ENCODE results near the gene ERVMER34-1.

ERVMER34-1 gene

GRCh38 chr4:52701207-52701606 lies 50.0 kb downstream of the ERVMER34-1 start:
- Histone ChIP-seq H3K79me2 (ENCODE audit: insufficient read depth, low read length) (no peaks in the 10 kb centered on the region), H3K9me3 (ENCODE audit: insufficient read depth, low read depth, low read length) (no peaks in the 10 kb centered on the region), H3K9ac (ENCODE audit: low read depth, low read length, poor library complexity, severe bottlenecking) (no peak overlapping the region), H3K9me2 (replicated peaks; ENCODE audit: low read depth, low read length) (no peaks in the 10 kb centered on the region), H3K4me2 (ENCODE audit: low read depth, low read length, poor library complexity, severe bottlenecking) (no peak overlapping the region), H4K20me1 (ENCODE audit: insufficient read depth, low read length, poor library complexity, severe bottlenecking) (no peaks in the 10 kb centered on the region), H3K4me3 (ENCODE audit: low read length, poor library complexity, severe bottlenecking) (no peak overlapping the region), H3K4me1 (ENCODE audit: insufficient read depth, low read length, poor library complexity, severe bottlenecking) (no peaks in the 10 kb centered on the region), H3F3A (ENCODE audit: low read depth) (no peaks in the 10 kb centered on the region), H2AFZ (ENCODE audit: low read length) (no peak overlapping the region), H3K27me3 (ENCODE audit: insufficient read depth, low read length, poor library complexity, severe bottlenecking) (peaks cover 8% of the 10 kb centered on the region), H3K36me3 (ENCODE audit: insufficient read depth, low read length) (no peaks in the 10 kb centered on the region)
- TF ChIP-seq EZH2phosphoT487 (IDR thresholded peaks at IDR 0.05; ENCODE audit: borderline replicate concordance), result no peak
- no peak for TF ChIP-seq CTCF (conservative IDR thresholded peaks at IDR 0.05; ENCODE audit: low read length)

DNA sequence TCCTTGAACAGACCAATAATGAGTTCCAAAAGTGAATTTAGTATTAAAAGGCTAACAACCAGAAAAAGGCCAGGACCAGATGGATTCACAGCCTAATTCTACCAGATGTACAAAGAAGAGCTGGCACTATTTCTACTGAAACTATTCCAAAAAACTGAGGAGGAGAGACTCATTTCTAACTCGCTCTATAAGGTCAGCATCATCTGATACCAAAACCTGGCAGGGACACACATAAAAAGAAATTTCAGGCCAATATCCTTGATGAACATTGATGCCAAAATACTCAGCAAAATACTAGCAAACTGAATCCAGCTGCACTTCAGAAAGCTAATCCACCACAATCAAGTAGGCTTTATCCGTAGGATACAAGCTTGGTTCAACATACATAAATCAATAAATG lies 56.3 kb downstream of the ERVMER34-1 start:
- Histone ChIP-seq H3K27me3 (ENCODE audit: insufficient read depth, low read length, poor library complexity, severe bottlenecking) (peaks cover 4% of the 10 kb centered on the region), H3K4me1 (ENCODE audit: insufficient read depth, low read length, poor library complexity, severe bottlenecking) (no peaks in the 10 kb centered on the region)
- no peak for TF ChIP-seq EZH2phosphoT487 (IDR thresholded peaks at IDR 0.05; ENCODE audit: borderline replicate concordance)
- no peak for TF ChIP-seq CTCF (conservative IDR thresholded peaks at IDR 0.05; ENCODE audit: low read length)

DNA sequence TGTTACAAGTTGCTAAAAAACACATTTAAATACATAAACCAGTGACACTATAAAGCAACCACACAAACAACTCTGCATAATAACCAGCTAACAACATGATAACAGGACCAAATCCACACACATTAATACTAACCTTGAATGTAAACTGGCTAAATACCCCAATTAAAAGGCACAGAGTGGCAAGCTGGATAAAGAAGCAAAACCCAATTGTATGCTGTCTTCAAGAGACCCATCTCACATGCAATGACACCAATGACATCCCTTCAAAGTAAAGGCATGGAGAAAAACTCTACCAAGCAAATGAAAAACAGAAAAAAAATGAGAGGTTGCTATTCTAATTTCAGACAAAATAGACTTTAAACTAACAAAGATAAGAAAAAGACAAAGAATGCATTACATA lies 57.7 kb downstream of the ERVMER34-1 start:
- Histone ChIP-seq H4K20me1 (ENCODE audit: insufficient read depth, low read length, poor library complexity, severe bottlenecking) (no peaks in the 10 kb centered on the region), H3F3A (ENCODE audit: low read depth) (no peaks in the 10 kb centered on the region), H3K27me3 (ENCODE audit: insufficient read depth, low read length, poor library complexity, severe bottlenecking) (peaks cover 4% of the 10 kb centered on the region), H3K36me3 (ENCODE audit: insufficient read depth, low read length) (no peaks in the 10 kb centered on the region), H3K4me3 (ENCODE audit: low read length, poor library complexity, severe bottlenecking) (no peak overlapping the region), H3K4me2 (ENCODE audit: low read depth, low read length, poor library complexity, severe bottlenecking) (no peak overlapping the region), H3K79me2 (ENCODE audit: insufficient read depth, low read length) (no peaks in the 10 kb centered on the region), H3K9me2 (replicated peaks; ENCODE audit: low read depth, low read length) (no peaks in the 10 kb centered on the region), H3K9ac (ENCODE audit: low read depth, low read length, poor library complexity, severe bottlenecking) (no peak overlapping the region), H3K9me3 (ENCODE audit: insufficient read depth, low read depth, low read length) (peaks cover 18% of the 10 kb centered on the region; the same call in 1 of the 2 replicates), H2AFZ (ENCODE audit: low read length) (no peak overlapping the region), H3K4me1 (ENCODE audit: insufficient read depth, low read length, poor library complexity, severe bottlenecking) (no peaks in the 10 kb centered on the region)
- TF ChIP-seq CTCF (conservative IDR thresholded peaks at IDR 0.05; ENCODE audit: low read length) (no peak), EZH2phosphoT487 (IDR thresholded peaks at IDR 0.05; ENCODE audit: borderline replicate concordance) (no peak)

More for the DNA sequence above, 56.3 kb downstream of the ERVMER34-1 start:
- H3K4me2 ChIP-seq (ENCODE audit: low read depth, low read length, poor library complexity, severe bottlenecking), result no peak overlapping the region
- no peaks in the 10 kb centered on the region for H3F3A ChIP-seq (ENCODE audit: low read depth)
- no peaks in the 10 kb centered on the region for H3K36me3 ChIP-seq (ENCODE audit: insufficient read depth, low read length)
- H4K20me1 ChIP-seq (ENCODE audit: insufficient read depth, low read length, poor library complexity, severe bottlenecking), result no peaks in the 10 kb centered on the region
- H3K79me2 ChIP-seq (ENCODE audit: insufficient read depth, low read length), result no peaks in the 10 kb centered on the region
- peaks cover 18% of the 10 kb centered on the region; the same call in 1 of the 2 replicates for H3K9me3 ChIP-seq (ENCODE audit: insufficient read depth, low read depth, low read length)
- H3K9me2 ChIP-seq (replicated peaks; ENCODE audit: low read depth, low read length), result no peaks in the 10 kb centered on the region
- H3K4me3 ChIP-seq (ENCODE audit: low read length, poor library complexity, severe bottlenecking), result no peak overlapping the region
- H2AFZ ChIP-seq (ENCODE audit: low read length), result no peak overlapping the region
- no peak overlapping the region for H3K9ac ChIP-seq (ENCODE audit: low read depth, low read length, poor library complexity, severe bottlenecking)
